ENCODE data around the gene LGR6.

Gene LGR6

DNA sequence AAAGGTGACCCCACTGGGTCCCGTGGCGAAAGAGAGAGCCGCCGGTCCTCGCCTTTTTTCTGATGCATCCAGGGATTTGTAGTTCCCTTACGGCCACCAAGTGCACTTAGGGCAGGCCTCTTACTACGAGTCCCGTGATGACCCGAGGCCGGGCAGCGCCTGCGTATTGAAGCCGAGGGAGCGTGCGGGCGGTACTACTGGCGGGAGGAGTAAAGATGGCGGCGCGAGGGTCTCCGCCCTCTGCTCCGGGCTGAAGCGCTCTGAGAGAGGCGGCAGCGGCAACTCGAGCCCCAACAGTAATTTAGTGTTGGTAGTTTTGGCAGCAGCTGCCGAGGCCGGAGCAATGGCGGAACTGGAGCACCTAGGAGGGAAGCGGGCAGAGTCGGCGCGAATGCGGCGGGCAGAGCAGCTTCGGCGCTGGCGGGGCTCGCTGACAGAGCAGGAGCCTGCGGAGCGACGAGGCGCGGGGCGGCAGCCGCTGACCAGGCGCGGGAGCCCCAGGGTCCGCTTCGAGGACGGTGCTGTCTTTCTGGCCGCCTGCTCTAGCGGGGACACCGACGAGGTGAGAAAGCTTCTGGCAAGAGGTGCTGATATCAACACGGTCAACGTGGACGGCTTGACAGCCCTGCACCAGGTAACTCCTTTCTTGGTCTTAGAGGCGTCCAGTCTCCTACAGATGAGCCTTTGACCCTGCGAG, 155.1 kb downstream of the LGR6 start, which contains the start of gene PPP1R12B (continued):
- TF ChIP-seq, protein P1, sequence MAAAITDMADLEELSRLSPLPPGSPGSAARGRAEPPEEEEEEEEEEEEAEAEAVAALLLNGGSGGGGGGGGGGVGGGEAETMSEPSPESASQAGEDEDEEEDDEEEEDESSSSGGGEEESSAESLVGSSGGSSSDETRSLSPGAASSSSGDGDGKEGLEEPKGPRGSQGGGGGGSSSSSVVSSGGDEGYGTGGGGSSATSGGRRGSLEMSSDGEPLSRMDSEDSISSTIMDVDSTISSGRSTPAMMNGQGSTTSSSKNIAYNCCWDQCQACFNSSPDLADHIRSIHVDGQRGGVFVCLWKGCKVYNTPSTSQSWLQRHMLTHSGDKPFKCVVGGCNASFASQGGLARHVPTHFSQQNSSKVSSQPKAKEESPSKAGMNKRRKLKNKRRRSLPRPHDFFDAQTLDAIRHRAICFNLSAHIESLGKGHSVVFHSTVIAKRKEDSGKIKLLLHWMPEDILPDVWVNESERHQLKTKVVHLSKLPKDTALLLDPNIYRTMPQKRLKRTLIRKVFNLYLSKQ (tag by site-specific recombination; IDR thresholded peaks at IDR 0.05; ENCODE audit: borderline replicate concordance), result no peak
- TF ChIP-seq, protein P2, sequence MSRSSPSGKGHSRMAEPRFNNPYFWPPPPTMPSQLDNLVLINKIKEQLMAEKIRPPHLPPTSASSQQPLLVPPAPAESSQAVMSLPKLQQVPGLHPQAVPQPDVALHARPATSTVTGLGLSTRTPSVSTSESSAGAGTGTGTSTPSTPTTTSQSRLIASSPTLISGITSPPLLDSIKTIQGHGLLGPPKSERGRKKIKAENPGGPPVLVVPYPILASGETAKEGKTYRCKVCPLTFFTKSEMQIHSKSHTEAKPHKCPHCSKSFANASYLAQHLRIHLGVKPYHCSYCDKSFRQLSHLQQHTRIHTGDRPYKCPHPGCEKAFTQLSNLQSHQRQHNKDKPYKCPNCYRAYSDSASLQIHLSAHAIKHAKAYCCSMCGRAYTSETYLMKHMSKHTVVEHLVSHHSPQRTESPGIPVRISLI (tag by site-specific recombination; IDR thresholded peaks at IDR 0.05), result peak; percentile 43; the same call in 1 of the 2 replicates
- TF ChIP-seq ZNF530 (tag by site-specific recombination; IDR thresholded peaks at IDR 0.05; ENCODE audit: low read depth), result no peak
- no peak for TF ChIP-seq ZNF121 (tag by site-specific recombination; IDR thresholded peaks at IDR 0.05)
- TF ChIP-seq ZNF555 (tag by site-specific recombination; conservative IDR thresholded peaks at IDR 0.05), result no peak
- TF ChIP-seq, protein P3, sequence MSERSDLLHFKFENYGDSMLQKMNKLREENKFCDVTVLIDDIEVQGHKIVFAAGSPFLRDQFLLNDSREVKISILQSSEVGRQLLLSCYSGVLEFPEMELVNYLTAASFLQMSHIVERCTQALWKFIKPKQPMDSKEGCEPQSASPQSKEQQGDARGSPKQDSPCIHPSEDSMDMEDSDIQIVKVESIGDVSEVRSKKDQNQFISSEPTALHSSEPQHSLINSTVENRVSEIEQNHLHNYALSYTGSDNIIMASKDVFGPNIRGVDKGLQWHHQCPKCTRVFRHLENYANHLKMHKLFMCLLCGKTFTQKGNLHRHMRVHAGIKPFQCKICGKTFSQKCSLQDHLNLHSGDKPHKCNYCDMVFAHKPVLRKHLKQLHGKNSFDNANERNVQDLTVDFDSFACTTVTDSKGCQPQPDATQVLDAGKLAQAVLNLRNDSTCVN (tag by site-specific recombination; optimal IDR thresholded peaks at IDR 0.05), result peak; percentile 64
- TF ChIP-seq, protein P4, sequence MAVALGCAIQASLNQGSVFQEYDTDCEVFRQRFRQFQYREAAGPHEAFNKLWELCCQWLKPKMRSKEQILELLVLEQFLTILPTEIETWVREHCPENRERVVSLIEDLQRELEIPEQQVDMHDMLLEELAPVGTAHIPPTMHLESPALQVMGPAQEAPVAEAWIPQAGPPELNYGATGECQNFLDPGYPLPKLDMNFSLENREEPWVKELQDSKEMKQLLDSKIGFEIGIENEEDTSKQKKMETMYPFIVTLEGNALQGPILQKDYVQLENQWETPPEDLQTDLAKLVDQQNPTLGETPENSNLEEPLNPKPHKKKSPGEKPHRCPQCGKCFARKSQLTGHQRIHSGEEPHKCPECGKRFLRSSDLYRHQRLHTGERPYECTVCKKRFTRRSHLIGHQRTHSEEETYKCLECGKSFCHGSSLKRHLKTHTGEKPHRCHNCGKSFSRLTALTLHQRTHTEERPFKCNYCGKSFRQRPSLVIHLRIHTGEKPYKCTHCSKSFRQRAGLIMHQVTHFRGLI (tag by site-specific recombination; IDR thresholded peaks at IDR 0.05), result peak; percentile 23; the same call in 1 of the 2 replicates
- no peak for TF ChIP-seq ZNF157 (tag by site-specific recombination; IDR thresholded peaks at IDR 0.05)
- TF ChIP-seq ZNF677 (tag by site-specific recombination; IDR thresholded peaks at IDR 0.05), result no peak
- no peak for TF ChIP-seq ZNF223 (tag by site-specific recombination; IDR thresholded peaks at IDR 0.05)
- TF ChIP-seq ZNF548 (tag by site-specific recombination; IDR thresholded peaks at IDR 0.05), result no peak
- no peak for TF ChIP-seq ZNF529 (tag by site-specific recombination; IDR thresholded peaks at IDR 0.05; ENCODE audit: insufficient replicate concordance)
- TF ChIP-seq ZNF146 (tag by site-specific recombination; IDR thresholded peaks at IDR 0.05), result peak; percentile 19; the same call in 1 of the 2 replicates
- peak; percentile 64; the same call in 1 of the 2 replicates for TF ChIP-seq ZNF2 (tag by site-specific recombination; IDR thresholded peaks at IDR 0.05)
- no peak for TF ChIP-seq ZNF266 (tag by site-specific recombination; IDR thresholded peaks at IDR 0.05; ENCODE audit: low read depth)
- TF ChIP-seq ZNF768 (tag by site-specific recombination; IDR thresholded peaks at IDR 0.05), result no peak
- TF ChIP-seq ZNF560 (tag by site-specific recombination; IDR thresholded peaks at IDR 0.05; ENCODE audit: borderline replicate concordance), result no peak
- peak; percentile 48; the same call in 1 of the 2 replicates for TF ChIP-seq KLF9 (tag by site-specific recombination; IDR thresholded peaks at IDR 0.05; ENCODE audit: low read depth)
- no peak for TF ChIP-seq ZNF785 (tag by site-specific recombination; IDR thresholded peaks at IDR 0.05)
- TF ChIP-seq ZBTB48 (tag by site-specific recombination; IDR thresholded peaks at IDR 0.05), result peak; percentile 11; the same call in 1 of the 2 replicates
- no peak for TF ChIP-seq ZNF664 (tag by site-specific recombination; IDR thresholded peaks at IDR 0.05)
- TF ChIP-seq ZFP41 (tag by site-specific recombination; IDR thresholded peaks at IDR 0.05; ENCODE audit: borderline replicate concordance), result no peak
- TF ChIP-seq ZNF792 (tag by site-specific recombination; IDR thresholded peaks at IDR 0.05), result no peak
- no peak for TF ChIP-seq EGR2 (tag by site-specific recombination; IDR thresholded peaks at IDR 0.05; ENCODE audit: low read depth)
- TF ChIP-seq, protein P5, sequence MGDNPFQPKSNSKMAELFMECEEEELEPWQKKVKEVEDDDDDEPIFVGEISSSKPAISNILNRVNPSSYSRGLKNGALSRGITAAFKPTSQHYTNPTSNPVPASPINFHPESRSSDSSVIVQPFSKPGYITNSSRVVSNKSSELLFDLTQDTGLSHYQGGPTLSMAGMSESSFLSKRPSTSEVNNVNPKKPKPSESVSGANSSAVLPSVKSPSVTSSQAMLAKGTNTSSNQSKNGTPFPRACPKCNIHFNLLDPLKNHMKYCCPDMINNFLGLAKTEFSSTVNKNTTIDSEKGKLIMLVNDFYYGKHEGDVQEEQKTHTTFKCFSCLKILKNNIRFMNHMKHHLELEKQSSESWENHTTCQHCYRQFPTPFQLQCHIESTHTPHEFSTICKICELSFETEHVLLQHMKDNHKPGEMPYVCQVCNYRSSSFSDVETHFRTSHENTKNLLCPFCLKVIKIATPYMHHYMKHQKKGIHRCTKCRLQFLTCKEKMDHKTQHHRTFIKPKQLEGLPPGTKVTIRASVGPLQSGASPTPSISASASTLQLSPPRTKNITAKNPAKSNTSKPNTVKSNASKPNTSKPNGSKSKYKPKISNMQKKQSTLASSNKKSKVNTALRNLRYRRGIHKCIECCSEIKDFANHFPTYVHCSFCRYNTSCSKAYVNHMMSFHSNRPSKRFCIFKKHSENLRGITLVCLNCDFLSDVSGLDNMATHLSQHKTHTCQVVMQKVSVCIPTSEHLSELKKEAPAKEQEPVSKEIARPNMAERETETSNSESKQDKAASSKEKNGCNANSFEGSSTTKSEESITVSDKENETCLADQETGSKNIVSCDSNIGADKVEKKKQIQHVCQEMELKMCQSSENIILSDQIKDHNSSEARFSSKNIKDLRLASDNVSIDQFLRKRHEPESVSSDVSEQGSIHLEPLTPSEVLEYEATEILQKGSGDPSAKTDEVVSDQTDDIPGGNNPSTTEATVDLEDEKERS (tag by site-specific recombination; IDR thresholded peaks at IDR 0.05), result no peak
- TF ChIP-seq, protein P6, sequence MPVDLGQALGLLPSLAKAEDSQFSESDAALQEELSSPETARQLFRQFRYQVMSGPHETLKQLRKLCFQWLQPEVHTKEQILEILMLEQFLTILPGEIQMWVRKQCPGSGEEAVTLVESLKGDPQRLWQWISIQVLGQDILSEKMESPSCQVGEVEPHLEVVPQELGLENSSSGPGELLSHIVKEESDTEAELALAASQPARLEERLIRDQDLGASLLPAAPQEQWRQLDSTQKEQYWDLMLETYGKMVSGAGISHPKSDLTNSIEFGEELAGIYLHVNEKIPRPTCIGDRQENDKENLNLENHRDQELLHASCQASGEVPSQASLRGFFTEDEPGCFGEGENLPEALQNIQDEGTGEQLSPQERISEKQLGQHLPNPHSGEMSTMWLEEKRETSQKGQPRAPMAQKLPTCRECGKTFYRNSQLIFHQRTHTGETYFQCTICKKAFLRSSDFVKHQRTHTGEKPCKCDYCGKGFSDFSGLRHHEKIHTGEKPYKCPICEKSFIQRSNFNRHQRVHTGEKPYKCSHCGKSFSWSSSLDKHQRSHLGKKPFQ (tag by site-specific recombination; IDR thresholded peaks at IDR 0.05), result peak; percentile 19; the same call in 1 of the 2 replicates
- TF ChIP-seq, protein P7, sequence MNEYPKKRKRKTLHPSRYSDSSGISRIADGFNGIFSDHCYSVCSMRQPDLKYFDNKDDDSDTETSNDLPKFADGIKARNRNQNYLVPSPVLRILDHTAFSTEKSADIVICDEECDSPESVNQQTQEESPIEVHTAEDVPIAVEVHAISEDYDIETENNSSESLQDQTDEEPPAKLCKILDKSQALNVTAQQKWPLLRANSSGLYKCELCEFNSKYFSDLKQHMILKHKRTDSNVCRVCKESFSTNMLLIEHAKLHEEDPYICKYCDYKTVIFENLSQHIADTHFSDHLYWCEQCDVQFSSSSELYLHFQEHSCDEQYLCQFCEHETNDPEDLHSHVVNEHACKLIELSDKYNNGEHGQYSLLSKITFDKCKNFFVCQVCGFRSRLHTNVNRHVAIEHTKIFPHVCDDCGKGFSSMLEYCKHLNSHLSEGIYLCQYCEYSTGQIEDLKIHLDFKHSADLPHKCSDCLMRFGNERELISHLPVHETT (tag by site-specific recombination; IDR thresholded peaks at IDR 0.05), result no peak
- TF ChIP-seq ZNF76 (tag by site-specific recombination; IDR thresholded peaks at IDR 0.05; ENCODE audit: borderline replicate concordance, low read depth), result peak; percentile 99
